ENCODE data around the gene PFKFB1.

DNA sequence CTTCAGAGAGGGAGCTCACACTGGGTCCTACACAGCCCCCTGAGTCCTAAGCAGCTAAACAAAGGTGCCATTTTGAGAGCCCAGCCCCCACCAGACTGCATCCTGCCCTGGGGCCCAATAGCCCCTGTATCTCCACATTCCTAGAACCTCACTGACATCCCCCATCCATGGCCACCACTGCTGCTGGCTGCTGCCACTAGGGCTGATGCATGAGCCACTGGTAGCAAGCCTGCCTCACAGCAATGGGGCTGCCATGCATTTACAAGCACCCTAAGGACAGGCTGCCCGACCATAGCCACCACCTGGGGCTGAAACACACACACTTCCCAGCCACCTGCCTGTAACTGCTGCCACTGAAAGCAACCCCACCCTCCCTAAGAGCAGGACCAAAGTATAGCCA is 99.8 kb downstream of the PFKFB1 start:
- no peak for TF ChIP-seq CTCF (IDR thresholded peaks at IDR 0.05; ENCODE audit: poor library complexity)
- TF ChIP-seq EZH2phosphoT487 (IDR thresholded peaks at IDR 0.05; ENCODE audit: low read depth, severe bottlenecking, unreplicated experiment): no peak
- TF ChIP-seq EZH2 (IDR thresholded peaks at IDR 0.05; ENCODE audit: borderline replicate concordance): no peak

Measured in hepatocyte (in vitro differentiated cells).